Measurements from ENCODE around the gene CFAP299.

CFAP299 gene

DNA sequence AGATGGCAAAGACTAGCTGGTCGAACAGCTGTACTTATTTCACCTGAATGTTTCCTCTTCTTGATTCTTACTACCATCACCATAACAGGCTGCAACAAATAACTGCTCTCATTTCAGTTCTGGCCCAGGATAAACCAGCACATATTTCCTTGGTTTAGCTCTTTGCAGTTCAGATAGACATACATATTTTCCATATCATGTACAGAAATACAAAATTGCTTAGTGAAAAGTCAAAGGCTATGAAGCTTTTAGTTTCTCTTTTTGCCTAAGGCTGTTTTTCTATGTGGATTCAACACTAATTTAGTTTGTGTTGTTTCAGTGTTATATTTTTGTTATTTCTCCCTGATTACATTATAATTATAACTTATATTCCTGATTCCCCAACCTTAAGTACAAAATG is 591.4 kb downstream of the CFAP299 start:
- Mint-ChIP-seq H3K36me3 (ENCODE audit: insufficient read depth) (no peaks in the 10 kb centered on the region), H3K27ac (ENCODE audit: low read depth) (no peak overlapping the region)

DNA sequence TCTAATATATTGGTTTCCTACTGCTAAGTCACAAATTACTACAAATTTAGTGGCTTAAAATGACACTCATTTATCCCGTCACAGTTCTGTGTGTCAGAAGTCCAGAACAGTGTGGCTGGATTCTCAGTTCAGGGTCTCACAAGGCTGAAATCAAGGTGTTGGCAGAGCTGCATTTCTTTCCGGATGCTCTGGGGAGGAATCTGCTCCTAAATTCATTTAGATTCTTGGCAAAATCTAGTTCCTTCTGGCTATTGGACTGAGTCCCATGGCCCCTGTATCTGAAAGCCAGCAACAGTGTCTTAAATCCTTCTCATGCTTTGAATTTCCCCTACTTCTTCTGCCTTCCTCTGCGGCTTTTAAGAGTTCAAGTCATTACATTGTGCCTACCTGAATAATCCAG is 591.9 kb downstream of the CFAP299 start:
- H3K27ac Mint-ChIP-seq (ENCODE audit: low read depth), result no peak overlapping the region
- no peaks in the 10 kb centered on the region for H3K36me3 Mint-ChIP-seq (ENCODE audit: insufficient read depth)
- no peak overlapping the region for H3K4me3 Mint-ChIP-seq
- H3K27me3 Mint-ChIP-seq, result no peaks in the 10 kb centered on the region
- DNase-seq (ENCODE audit: low spot score in 2 of 2) (no peak), ATAC-seq (replicated peaks; ENCODE audit: extremely low read depth, poor library complexity, severe bottlenecking) (no peak)
- H3K9me3 Mint-ChIP-seq, result no peaks in the 10 kb centered on the region
- no peaks in the 10 kb centered on the region for H3K4me1 Mint-ChIP-seq

More for the DNA sequence above, 591.4 kb downstream of the CFAP299 start:
- H3K9me3 Mint-ChIP-seq, result no peaks in the 10 kb centered on the region
- H3K4me1 Mint-ChIP-seq, result no peaks in the 10 kb centered on the region
- H3K4me3 Mint-ChIP-seq, result no peak overlapping the region
- DNase-seq (ENCODE audit: low spot score in 2 of 2) (no peak), ATAC-seq (replicated peaks; ENCODE audit: extremely low read depth, poor library complexity, severe bottlenecking) (no peak)
- no peaks in the 10 kb centered on the region for H3K27me3 Mint-ChIP-seq

DNA sequence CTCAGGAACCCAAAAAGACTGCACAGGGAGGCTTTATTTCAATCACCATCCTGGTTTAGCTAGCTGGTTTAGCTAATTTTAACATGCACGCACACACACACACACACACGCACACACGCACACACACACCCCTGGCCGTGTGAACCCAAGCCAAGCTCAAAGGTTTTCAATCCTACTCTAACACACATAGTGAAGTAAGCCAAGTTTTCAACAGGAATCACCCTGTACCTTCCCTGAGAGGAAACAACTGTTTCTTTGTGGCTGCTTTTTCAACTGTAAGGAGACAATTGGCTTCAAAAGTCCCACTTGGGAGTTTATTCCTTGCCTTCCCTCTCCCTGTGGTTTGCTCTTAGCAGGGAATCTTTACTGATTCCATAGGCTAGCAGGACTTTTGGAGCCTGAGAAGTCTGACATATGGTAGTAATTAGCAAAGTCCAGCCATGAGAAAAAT is 596.1 kb downstream of the CFAP299 start:
- Mint-ChIP-seq H3K4me1 (no peaks in the 10 kb centered on the region), H3K4me3 (no peak overlapping the region), H3K9me3 (no peaks in the 10 kb centered on the region), H3K27ac (ENCODE audit: low read depth) (no peak overlapping the region), H3K36me3 (ENCODE audit: insufficient read depth) (no peaks in the 10 kb centered on the region), H3K27me3 (no peaks in the 10 kb centered on the region)
- DNase-seq (ENCODE audit: low spot score in 2 of 2) (no peak), ATAC-seq (replicated peaks; ENCODE audit: extremely low read depth, poor library complexity, severe bottlenecking) (no peak)

DNA sequence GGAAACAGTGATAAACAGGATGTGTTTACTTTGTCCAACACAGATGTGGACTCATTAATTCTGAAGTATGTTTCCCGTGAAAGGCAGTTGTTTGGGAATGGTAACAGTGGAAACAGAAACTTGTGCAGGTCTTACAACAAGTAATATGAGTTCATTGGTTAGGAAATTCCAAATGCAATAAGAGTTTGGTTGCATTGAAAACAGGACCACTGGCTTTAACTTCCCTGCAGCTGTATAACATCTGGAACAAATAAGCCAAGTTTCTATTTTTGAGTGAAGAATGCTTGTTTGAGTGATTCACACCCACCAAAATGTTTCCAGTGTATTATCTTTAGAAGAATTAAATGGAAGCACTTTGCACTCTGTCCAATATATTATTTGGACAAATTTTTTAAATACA is 612.6 kb downstream of the CFAP299 start:
- Mint-ChIP-seq H3K27ac (ENCODE audit: low read depth) (no peak overlapping the region), H3K36me3 (ENCODE audit: insufficient read depth) (no peaks in the 10 kb centered on the region), H3K4me3 (no peak overlapping the region), H3K4me1 (no peaks in the 10 kb centered on the region), H3K9me3 (no peaks in the 10 kb centered on the region), H3K27me3 (peaks cover 26% of the 10 kb centered on the region)
- ATAC-seq (replicated peaks; ENCODE audit: extremely low read depth, poor library complexity, severe bottlenecking) (no peak), DNase-seq (ENCODE audit: low spot score in 2 of 2) (no peak)

DNA sequence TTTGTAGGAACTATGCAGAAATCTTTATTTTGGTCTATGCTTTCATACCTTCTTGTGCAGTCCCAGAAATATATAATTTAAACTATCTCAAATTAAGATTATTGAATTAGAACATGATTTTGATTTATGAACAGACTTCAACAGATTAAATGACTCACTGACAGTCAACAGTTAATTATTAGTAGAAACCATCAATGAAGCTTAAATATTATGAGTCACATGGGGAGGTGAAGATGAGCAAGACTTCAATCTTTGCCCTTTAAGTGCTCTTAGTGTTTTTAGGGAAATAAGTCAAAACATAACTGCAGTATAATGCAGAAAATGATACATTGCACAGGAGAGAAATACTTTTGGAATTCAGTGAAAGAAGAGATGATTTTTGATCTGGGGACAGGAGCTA is 613.5 kb downstream of the CFAP299 start:
- ATAC-seq (replicated peaks; ENCODE audit: extremely low read depth, poor library complexity, severe bottlenecking), result no peak

DNA sequence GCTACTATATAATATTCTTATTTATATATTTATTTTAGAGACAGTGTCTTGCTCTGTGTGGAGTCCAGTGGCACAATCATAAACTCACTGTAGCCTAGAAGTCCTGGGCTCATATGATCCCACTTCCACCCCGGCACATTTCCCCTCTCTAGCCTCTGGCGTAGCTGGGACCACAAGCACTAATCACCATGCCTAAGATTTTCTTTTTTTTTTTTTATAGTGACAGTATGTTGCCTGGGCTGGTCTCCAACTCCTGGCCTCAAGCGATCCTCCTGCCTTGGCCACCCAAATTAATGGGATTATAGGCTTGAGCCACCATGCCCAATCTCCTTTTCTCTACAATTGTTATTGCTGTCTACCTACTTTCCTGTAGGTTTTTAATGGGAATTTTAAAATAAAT is 620.9 kb downstream of the CFAP299 start:
- Mint-ChIP-seq H3K4me3 (no peak overlapping the region), H3K27ac (ENCODE audit: low read depth) (no peak overlapping the region), H3K9me3 (no peaks in the 10 kb centered on the region), H3K4me1 (no peaks in the 10 kb centered on the region), H3K36me3 (ENCODE audit: insufficient read depth) (no peaks in the 10 kb centered on the region), H3K27me3 (peaks cover 5% of the 10 kb centered on the region)
- DNase-seq (ENCODE audit: low spot score in 2 of 2), result no peak
- no peak for ATAC-seq (replicated peaks; ENCODE audit: extremely low read depth, poor library complexity, severe bottlenecking)

More for the DNA sequence above, 613.5 kb downstream of the CFAP299 start:
- H3K9me3 Mint-ChIP-seq, result no peaks in the 10 kb centered on the region
- no peak overlapping the region for H3K27ac Mint-ChIP-seq (ENCODE audit: low read depth)
- no peak overlapping the region for H3K4me3 Mint-ChIP-seq
- H3K4me1 Mint-ChIP-seq, result no peaks in the 10 kb centered on the region
- H3K27me3 Mint-ChIP-seq, result peaks cover 26% of the 10 kb centered on the region
- DNase-seq (ENCODE audit: low spot score in 2 of 2), result no peak
- H3K36me3 Mint-ChIP-seq (ENCODE audit: insufficient read depth), result no peaks in the 10 kb centered on the region

DNA sequence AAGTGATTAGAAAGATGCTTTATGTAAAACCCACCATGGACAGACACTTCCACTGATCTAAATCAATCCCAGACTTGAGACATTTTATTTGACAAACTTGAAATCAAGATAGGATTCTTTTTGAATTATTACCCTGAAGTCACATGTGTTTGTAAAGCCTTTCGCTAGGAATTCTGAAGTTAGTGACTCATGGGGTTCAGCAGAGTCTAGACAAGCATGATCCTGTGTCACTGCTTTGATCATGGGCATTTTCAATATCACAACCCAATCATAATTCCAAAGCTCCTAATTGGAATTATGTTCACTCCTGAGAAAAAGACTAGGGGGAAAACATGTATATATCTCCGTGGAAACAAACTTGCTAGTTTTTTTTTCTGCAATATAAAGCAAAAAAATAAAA is 627.5 kb downstream of the CFAP299 start:
- Mint-ChIP-seq H3K27me3 (peaks cover 25% of the 10 kb centered on the region), H3K4me1 (no peaks in the 10 kb centered on the region), H3K9me3 (no peaks in the 10 kb centered on the region), H3K4me3 (no peak overlapping the region), H3K36me3 (ENCODE audit: insufficient read depth) (no peaks in the 10 kb centered on the region), H3K27ac (ENCODE audit: low read depth) (no peak overlapping the region)
- DNase-seq (ENCODE audit: low spot score in 2 of 2) (no peak), ATAC-seq (replicated peaks; ENCODE audit: extremely low read depth, poor library complexity, severe bottlenecking) (no peak)

DNA sequence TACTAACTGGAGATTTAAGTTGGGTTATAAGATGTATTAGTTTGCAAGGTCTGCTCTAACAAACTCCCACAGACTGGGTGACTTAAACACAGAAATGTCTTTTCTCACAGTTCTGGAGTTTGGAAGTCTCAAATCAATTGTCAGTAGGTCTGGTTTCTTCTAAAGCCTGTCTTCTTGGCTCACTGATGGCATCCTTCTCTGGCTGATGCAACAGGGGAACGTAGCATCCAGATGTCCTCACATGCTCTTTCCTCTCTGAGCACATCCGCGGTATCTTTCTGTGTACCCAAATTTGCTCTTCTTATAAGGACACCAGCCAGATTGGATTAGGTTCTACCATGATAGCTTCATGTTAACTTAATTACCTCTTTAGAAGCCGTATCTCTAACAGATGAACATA is 631.8 kb downstream of the CFAP299 start:
- no peak overlapping the region for H3K4me3 Mint-ChIP-seq

DNA sequence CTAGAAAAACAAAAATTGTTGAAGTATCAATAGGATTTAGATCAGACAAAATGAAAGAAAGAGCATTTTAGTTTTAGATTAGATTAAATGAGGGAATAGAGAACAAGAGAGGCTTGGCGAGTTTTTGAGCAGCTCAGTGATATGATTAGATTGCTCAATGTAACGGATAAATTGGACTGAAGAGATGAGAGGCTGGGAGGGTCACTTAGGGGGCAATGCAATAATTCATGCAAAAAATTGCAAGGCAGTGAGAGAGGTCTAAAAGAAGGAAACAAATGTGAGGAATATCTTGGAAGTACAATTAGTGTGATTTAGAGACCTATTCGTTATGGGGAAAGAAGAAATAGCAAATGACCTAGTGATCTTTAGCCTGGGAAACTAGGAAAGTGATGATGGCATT is 644.7 kb downstream of the CFAP299 start:
- no peak for DNase-seq (ENCODE audit: low spot score in 2 of 2)
- Mint-ChIP-seq H3K4me1 (no peaks in the 10 kb centered on the region), H3K36me3 (ENCODE audit: insufficient read depth) (no peaks in the 10 kb centered on the region), H3K4me3 (no peak overlapping the region), H3K27me3 (peaks cover 58% of the 10 kb centered on the region), H3K9me3 (no peaks in the 10 kb centered on the region), H3K27ac (ENCODE audit: low read depth) (no peak overlapping the region)
- no peak for ATAC-seq (replicated peaks; ENCODE audit: extremely low read depth, poor library complexity, severe bottlenecking)

More for the DNA sequence above, 631.8 kb downstream of the CFAP299 start:
- Mint-ChIP-seq H3K4me1 (no peaks in the 10 kb centered on the region), H3K9me3 (no peaks in the 10 kb centered on the region), H3K27me3 (peaks cover 48% of the 10 kb centered on the region), H3K27ac (ENCODE audit: low read depth) (no peak overlapping the region), H3K36me3 (ENCODE audit: insufficient read depth) (no peaks in the 10 kb centered on the region)
- ATAC-seq (replicated peaks; ENCODE audit: extremely low read depth, poor library complexity, severe bottlenecking) (no peak), DNase-seq (ENCODE audit: low spot score in 2 of 2) (no peak)

DNA sequence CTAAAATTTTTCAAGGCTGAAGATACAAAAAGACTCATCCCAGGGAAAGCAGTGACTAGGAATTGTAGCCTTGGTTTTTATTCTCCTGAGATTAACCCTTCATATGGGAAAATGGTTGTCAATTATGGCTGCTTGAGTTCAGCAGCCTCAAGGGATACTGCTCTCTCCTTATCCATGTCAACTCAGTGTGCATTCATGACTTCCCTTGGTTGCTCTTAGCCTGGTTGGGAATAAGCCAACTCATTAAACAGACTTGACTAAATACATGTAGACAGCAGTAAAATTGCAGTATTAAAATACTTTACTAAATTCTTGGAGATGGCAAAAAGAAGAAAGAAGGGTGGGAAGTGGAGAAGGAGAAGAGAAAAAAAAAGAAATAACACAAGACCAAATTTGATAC is 650.5 kb downstream of the CFAP299 start:
- ATAC-seq (replicated peaks; ENCODE audit: extremely low read depth, poor library complexity, severe bottlenecking) (no peak), DNase-seq (ENCODE audit: low spot score in 2 of 2) (no peak)
- Mint-ChIP-seq H3K36me3 (ENCODE audit: insufficient read depth) (no peaks in the 10 kb centered on the region), H3K9me3 (no peaks in the 10 kb centered on the region), H3K27ac (ENCODE audit: low read depth) (no peak overlapping the region), H3K4me3 (no peak overlapping the region), H3K27me3 (peaks cover 45% of the 10 kb centered on the region), H3K4me1 (no peaks in the 10 kb centered on the region)

DNA sequence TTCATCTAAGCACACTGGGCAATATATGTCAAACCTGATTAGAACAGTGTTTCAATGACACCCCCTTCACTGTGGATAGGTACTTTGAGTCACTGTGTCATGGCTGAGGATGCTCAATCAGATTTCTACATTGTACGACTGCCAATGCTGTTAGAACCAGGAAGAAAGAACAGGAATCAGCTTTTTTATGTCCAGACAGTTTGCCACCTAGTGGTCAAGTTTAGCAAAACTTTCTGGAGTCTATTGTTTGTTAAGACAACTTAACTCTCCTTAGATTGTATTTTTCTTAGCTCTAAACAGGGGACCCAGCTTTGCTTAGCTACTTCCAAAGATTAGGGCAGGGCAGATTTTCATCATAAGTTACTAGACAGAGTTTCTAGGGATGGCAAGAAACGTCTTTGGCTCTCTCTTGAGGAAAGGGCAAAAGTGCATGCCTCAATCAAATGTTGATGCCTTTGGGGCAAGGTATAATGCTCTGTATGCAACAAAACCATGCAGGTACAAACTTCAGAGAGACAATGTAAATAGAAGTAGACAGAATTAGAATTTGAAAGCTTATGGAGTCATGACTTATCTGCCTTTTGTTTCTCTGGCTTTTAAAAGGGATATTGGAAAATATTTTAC is 654.5 kb downstream of the CFAP299 start:
- peak in 1 of 2 donors; percentile 13 for DNase-seq (ENCODE audit: low spot score in 2 of 2)
- no peak overlapping the region for H3K27ac Mint-ChIP-seq (ENCODE audit: low read depth)
- H3K27me3 Mint-ChIP-seq, result peaks cover 51% of the 10 kb centered on the region
- no peaks in the 10 kb centered on the region for H3K9me3 Mint-ChIP-seq
- no peaks in the 10 kb centered on the region for H3K4me1 Mint-ChIP-seq
- H3K36me3 Mint-ChIP-seq (ENCODE audit: insufficient read depth), result no peaks in the 10 kb centered on the region
- peak; percentile 32 for ATAC-seq (replicated peaks; ENCODE audit: extremely low read depth, poor library complexity, severe bottlenecking)
- H3K4me3 Mint-ChIP-seq, result no peak overlapping the region

DNA sequence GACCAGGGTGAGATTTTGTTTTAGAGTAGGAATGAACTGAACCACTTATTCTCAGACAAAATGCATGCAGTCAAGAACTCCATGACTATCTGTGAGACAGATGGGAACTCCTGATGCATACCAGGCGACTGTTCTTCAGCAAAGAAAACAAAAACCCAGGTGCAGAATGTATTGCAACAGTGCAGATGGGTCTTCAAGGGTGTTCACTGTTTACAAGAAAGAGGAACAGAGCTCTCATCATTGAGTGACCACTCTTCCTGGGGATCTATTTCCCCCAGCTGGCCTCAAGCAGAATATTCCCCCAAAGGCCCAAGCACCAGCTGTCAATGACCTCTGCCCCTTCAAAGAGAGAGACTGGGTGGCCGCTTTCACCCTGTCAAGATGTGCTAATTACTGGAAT is 655.3 kb downstream of the CFAP299 start:
- Mint-ChIP-seq H3K36me3 (ENCODE audit: insufficient read depth) (no peaks in the 10 kb centered on the region), H3K4me1 (no peaks in the 10 kb centered on the region), H3K27me3 (peaks cover 51% of the 10 kb centered on the region), H3K9me3 (no peaks in the 10 kb centered on the region), H3K27ac (ENCODE audit: low read depth) (no peak overlapping the region), H3K4me3 (no peak overlapping the region)
- DNase-seq (ENCODE audit: low spot score in 2 of 2), result no peak
- no peak for ATAC-seq (replicated peaks; ENCODE audit: extremely low read depth, poor library complexity, severe bottlenecking)

DNA sequence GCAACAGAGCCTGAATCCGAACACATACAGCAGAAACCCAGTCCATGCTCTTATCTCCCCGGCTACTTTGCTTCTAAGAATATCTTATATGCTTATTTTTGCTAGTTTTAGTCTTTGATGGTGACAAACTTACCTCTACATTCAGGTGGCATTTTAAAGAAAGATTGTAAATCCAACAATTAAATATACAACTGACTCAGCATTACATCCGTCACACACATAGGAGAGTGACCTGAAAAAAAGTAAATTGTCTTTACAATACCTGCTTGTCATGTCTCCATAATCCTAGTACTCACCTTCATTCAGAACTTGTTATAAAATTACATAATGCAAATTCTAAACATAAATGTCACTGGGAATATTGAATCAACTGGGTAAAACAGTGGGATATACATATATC is 664.4 kb downstream of the CFAP299 start:
- peaks cover 10% of the 10 kb centered on the region for H3K4me1 Mint-ChIP-seq
- no peak for DNase-seq (ENCODE audit: low spot score in 2 of 2)
- no peaks in the 10 kb centered on the region for H3K9me3 Mint-ChIP-seq
- no peaks in the 10 kb centered on the region for H3K36me3 Mint-ChIP-seq (ENCODE audit: insufficient read depth)
- peaks cover 27% of the 10 kb centered on the region for H3K27me3 Mint-ChIP-seq
- H3K4me3 Mint-ChIP-seq, result no peak overlapping the region
- no peak for ATAC-seq (replicated peaks; ENCODE audit: extremely low read depth, poor library complexity, severe bottlenecking)
- no peak overlapping the region for H3K27ac Mint-ChIP-seq (ENCODE audit: low read depth)

Measured in central memory CD8-positive, alpha-beta T cell (primary cell).